ENCODE data around the gene KLHL28.

- no peak for TF ChIP-seq POLR2A (IDR thresholded peaks at IDR 0.05)
- TF ChIP-seq CTCF (IDR thresholded peaks at IDR 0.05): no peak
Measured at GRCh38 chr14:44935155-44935554, 26.6 kb downstream of the KLHL28 start.

Measured in right lobe of liver (tissue), 4 donors.